BJ (cell line): Measurements from ENCODE around the gene TTC24. TPM values are rescaled to one million over a fixed set of nuclear protein-coding genes. Genes with fewer than 3 reads are reported as not detected.

Source experiments
- CTCF ChIA-PET: fragments of 350-600 bp; formaldehyde crosslinking; extraction: SDS; loops from one replicate; lab custom pipeline; 2021; ENCODE audit warnings: antibody characterized with exemption, inconsistent platforms; lab: Yijun Ruan, JAX
- POLR2A ChIA-PET: fragments of 300-600 bp; sonication (Branson Sonifier 250); formaldehyde crosslinking; extraction: SDS; loops from one replicate; lab custom pipeline; 2021; ENCODE audit warnings: antibody characterized with exemption; lab: Charles Lee
- DNase-seq: peaks from one replicate; pipeline ENCODE4 v3.0.0-alpha.2; 2011; ENCODE audit warnings: low read depth
- H3K27me3 ChIP-seq: 2 replicates; pipeline ENCODE4 v1.6.0; 2011; ENCODE audit warnings: low read length; ENCODE audit not compliant: control insufficient read depth, insufficient read depth
- H3K36me3 ChIP-seq: 2 replicates; pipeline ENCODE4 v1.5.1; 2011; ENCODE audit warnings: low read length; ENCODE audit not compliant: control insufficient read depth, insufficient read depth
- H3K4me3 ChIP-seq: 2 replicates; pipeline ENCODE4 v1.5.1; 2011; ENCODE audit warnings: low read depth, mild to moderate bottlenecking, control low read depth, low read length
- CTCF ChIP-seq: IDR thresholded peaks from 2 replicates; pipeline ENCODE4 v1.5.1; 2011; ENCODE audit warnings: low read depth, mild to moderate bottlenecking, control low read depth, inconsistent platforms, low read length, moderate library complexity; ENCODE audit not compliant: insufficient read depth
- polyA plus RNA-seq: library from polyadenylated mRNA; depleted of rRNA; stranded (reverse); fragments of >200 nt; gene quantifications from 2 replicates; pipeline ENCODE4 v1.2.3, GENCODE V29; 2011

The TTC24 gene
- polyA plus RNA-seq, 1 experiment = not detected

GRCh38 chr1:156571919-156572662 is 7.4 kb upstream of the TTC24 start, which contains the start of gene IQGAP3:
IQGAP3 (minus strand) TSS chr1:156572565; CDS start chr1:156572529, 36 bp downstream.
- Histone ChIP-seq H3K27me3 (0 out of 2 replicates have a peak, but pooled peaks cover 2% of the 10 kb centered on the region), H3K4me3 (peak within 1 kb of the TSS; percentile 55), H3K36me3 (no peaks in the 10 kb centered on the region)
- DNase-seq = no peak
- CTCF ChIA-PET = interaction anchor here (0.9 to 2.3 kb wide), 9 partner anchors 10 to 186 kb away, joined by 3 to 6 read pairs (median 4); partner anchors contain the start of gene NAXE
- no peak for TF ChIP-seq CTCF
- POLR2A ChIA-PET = interaction anchor here (0.5 to 0.9 kb wide), 2 partner anchors 42 to 115 kb away, joined by 3 to 10 read pairs; no protein-coding TSS in a partner anchor

GRCh38 chr1:156572663-156573018 is 6.9 kb upstream of the TTC24 start:
- H3K4me3 ChIP-seq = peak overlapping the region; percentile 55
- ChIA-PET POLR2A (no interaction called here), CTCF (interaction anchor here (0.9 to 2.3 kb wide), 2 partner anchors 9 to 115 kb away, joined by 3 to 6 read pairs; no protein-coding TSS in a partner anchor)
- H3K27me3 ChIP-seq = 0 out of 2 replicates have a peak, but pooled peaks cover 2% of the 10 kb centered on the region
- H3K36me3 ChIP-seq = no peaks in the 10 kb centered on the region
- DNase-seq = no peak
- no peak for TF ChIP-seq CTCF

GRCh38 chr1:156574039-156574633 is 5.4 kb upstream of the TTC24 start:
- ChIA-PET POLR2A (no interaction called here), CTCF (interaction anchor here (0.6 to 1.2 kb wide), 2 partner anchors 8 to 53 kb away, joined by 3 read pairs; no protein-coding TSS in a partner anchor)

GRCh38 chr1:156577550-156577949 is 2.0 kb upstream of the TTC24 start:
- Histone ChIP-seq H3K36me3 (no peaks in the 10 kb centered on the region), H3K27me3 (peaks cover 3% of the 10 kb centered on the region; the same call in 1 of the 2 replicates), H3K4me3 (no peak overlapping the region)
- ChIA-PET POLR2A (no interaction called here), CTCF (interaction anchor here (1.4 kb wide), 1 partner anchor 31 kb away, joined by 3 read pairs; no protein-coding TSS in a partner anchor)
- TF ChIP-seq CTCF = no peak
- no peak for DNase-seq

More at GRCh38 chr1:156574039-156574633, 5.4 kb upstream of the TTC24 start:
- H3K4me3 ChIP-seq = no peak overlapping the region
- no peaks in the 10 kb centered on the region for H3K36me3 ChIP-seq
- 0 out of 2 replicates have a peak, but pooled peaks cover 2% of the 10 kb centered on the region for H3K27me3 ChIP-seq
- no peak for DNase-seq
- no peak for TF ChIP-seq CTCF

- Histone ChIP-seq H3K27me3 (peaks cover 3% of the 10 kb centered on the region; the same call in 1 of the 2 replicates), H3K36me3 (no peaks in the 10 kb centered on the region), H3K4me3 (no peak overlapping the region)
- no peak for TF ChIP-seq CTCF
- no peak for DNase-seq
- ChIA-PET POLR2A (no interaction called here), CTCF (interaction anchor here (1.4 kb wide), 1 partner anchor 31 kb away, joined by 3 read pairs; no protein-coding TSS in a partner anchor)
Measured at GRCh38 chr1:156578055-156578454, 1.5 kb upstream of the TTC24 start.
